Liver (tissue), 3 donors: ENCODE results near the gene UNCX.

Experiments used
- ATF3 ChIP-seq: IDR thresholded peaks from 2 replicates; pipeline ENCODE4 v1.6.1; 2016; ENCODE audit warnings: antibody characterized with exemption
- CTCF ChIP-seq: fragments of 150-350 bp; IDR thresholded peaks from 2 replicates; pipeline ENCODE4 v1.5.1; 2017; ENCODE audit warnings: improper control_type of control experiment, low read depth, low read length; ENCODE audit not compliant: missing input control
- HNF4G ChIP-seq: IDR thresholded peaks from 2 replicates; pipeline ENCODE4 v1.6.1; 2016; ENCODE audit warnings: antibody characterized with exemption
- JUND ChIP-seq, 2 donors: IDR thresholded peaks; 2 replicates each; pipeline ENCODE4 v1.6.1; 2016; ENCODE audit warnings: antibody characterized with exemption in 2 of 2
- MAX ChIP-seq: IDR thresholded peaks from 2 replicates; pipeline ENCODE4 v1.6.1; 2016; ENCODE audit warnings: antibody characterized with exemption
- RAD21 ChIP-seq, 2 donors: IDR thresholded peaks; 2 replicates each; pipeline ENCODE4 v1.6.1; 2016; ENCODE audit warnings: antibody characterized with exemption in 2 of 2, mild to moderate bottlenecking in 2 of 2
- REST ChIP-seq: IDR thresholded peaks from 2 replicates; pipeline ENCODE4 v1.6.1; 2016; ENCODE audit warnings: antibody characterized with exemption, mild to moderate bottlenecking
- RXRA ChIP-seq, 2 donors: IDR thresholded peaks; 2 replicates each; pipeline ENCODE4 v1.6.1; 2017 to 2018; ENCODE audit warnings: antibody characterized with exemption in 2 of 2, mild to moderate bottlenecking in 1 of 2
- SP1 ChIP-seq: IDR thresholded peaks from 2 replicates; pipeline ENCODE4 v1.6.1; 2018; ENCODE audit warnings: antibody characterized with exemption, mild to moderate bottlenecking
- TAF1 ChIP-seq: conservative IDR thresholded peaks from 2 replicates; pipeline ENCODE4 v1.6.1; 2016; ENCODE audit warnings: antibody characterized with exemption, mild to moderate bottlenecking
- YY1 ChIP-seq: IDR thresholded peaks from 2 replicates; pipeline ENCODE4 v1.6.1; 2016; ENCODE audit warnings: antibody characterized with exemption, mild to moderate bottlenecking
- ZBTB33 ChIP-seq: IDR thresholded peaks from 2 replicates; pipeline ENCODE4 v1.6.1; 2016; ENCODE audit warnings: antibody characterized with exemption
- donor health status: healthy.
- donor health status: healthy.

GRCh38 chr7:1227071-1227804 is 5.4 kb upstream of the UNCX start:
- no peak for TF ChIP-seq CTCF
- no peak for TF ChIP-seq ZBTB33
- no peak for TF ChIP-seq JUND (IDR thresholded peaks at IDR 0.05)
- no peak for TF ChIP-seq REST
- TF ChIP-seq SP1: no peak
- TF ChIP-seq ATF3: no peak
- no peak for TF ChIP-seq HNF4G
- no peak for TF ChIP-seq MAX
- TF ChIP-seq YY1: no peak
- no peak for TF ChIP-seq RAD21 (IDR thresholded peaks at IDR 0.05)
- TF ChIP-seq RXRA (IDR thresholded peaks at IDR 0.05): no peak
- no peak for TF ChIP-seq TAF1
